ENCODE data around the gene MEAK7.
"Not testable (repeated sequence)": the region's sequence is repeated elsewhere in the genome, so short reads cannot be mapped to it uniquely, and the experiment has no call there.

MEAK7 gene

GRCh38 chr16:84532855-84533486 is 28.5 kb upstream of the MEAK7 start:
- DNase-seq (ENCODE audit: low read depth): no peak

DNA sequence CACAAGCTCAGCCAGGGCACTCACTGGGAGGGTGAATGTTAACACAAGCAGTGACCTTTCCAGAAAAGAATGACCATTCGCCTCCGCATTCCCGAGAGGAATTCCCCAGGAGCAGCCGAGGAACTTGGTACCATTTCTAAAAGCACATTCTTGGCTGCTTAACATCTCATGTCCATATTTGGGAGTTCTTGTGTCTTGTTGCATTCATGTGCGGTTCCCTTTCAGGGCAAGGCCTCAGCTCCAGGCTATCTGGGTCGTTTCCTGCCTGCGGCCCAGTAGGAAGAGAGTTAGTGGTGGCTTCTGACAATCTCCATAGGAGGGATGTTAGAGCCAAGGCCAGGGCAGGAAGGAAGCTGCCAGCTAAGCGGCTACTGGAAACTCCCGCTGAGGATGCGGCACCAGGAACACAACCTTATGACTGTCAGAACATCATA is 27.8 kb upstream of the MEAK7 start:
- peak; percentile 99 for DNase-seq (ENCODE audit: low read depth)

DNA sequence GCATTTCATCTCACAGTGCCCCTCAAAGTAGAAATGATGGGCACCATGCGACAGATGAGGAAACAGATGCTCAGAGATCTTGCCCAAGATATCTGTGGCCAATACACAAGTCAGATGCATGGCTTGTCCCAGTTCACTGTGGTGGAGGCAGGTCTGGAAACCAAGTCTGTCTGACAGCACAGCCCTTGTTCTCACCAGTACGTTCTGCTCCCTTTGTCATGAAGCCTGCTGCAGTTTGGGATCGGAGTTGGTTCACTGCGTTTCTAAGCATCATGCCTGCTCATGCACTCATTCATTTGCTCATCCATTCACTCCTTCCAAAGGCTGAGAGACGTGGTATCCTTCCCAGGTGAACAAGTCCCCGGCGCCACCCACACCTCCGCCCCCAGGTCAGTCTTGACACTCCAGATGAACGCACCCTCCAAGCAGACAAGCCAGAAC is 27.2 kb upstream of the MEAK7 start:
- no peak for DNase-seq (ENCODE audit: low read depth)

DNA sequence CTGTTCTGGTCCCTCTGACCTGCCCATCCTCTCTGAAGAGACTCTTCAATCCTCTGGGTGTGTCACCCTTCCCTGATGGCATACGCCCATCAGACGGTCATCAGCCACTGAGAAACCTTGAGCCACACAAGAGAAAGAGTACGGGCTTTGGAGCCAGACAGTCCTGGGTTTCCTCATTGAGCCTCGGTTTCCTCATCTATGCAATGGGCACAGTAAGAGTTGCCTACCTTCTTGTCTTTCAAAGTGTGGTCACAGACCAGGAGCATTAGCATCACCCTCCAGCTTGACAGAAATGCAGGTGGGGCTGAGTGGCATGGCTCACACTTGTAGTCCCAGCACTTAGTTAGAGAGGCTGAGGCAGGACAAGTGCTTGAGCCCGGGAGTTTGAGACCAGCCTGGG is 26.1 kb upstream of the MEAK7 start:
- DNase-seq (ENCODE audit: low read depth): no peak

DNA sequence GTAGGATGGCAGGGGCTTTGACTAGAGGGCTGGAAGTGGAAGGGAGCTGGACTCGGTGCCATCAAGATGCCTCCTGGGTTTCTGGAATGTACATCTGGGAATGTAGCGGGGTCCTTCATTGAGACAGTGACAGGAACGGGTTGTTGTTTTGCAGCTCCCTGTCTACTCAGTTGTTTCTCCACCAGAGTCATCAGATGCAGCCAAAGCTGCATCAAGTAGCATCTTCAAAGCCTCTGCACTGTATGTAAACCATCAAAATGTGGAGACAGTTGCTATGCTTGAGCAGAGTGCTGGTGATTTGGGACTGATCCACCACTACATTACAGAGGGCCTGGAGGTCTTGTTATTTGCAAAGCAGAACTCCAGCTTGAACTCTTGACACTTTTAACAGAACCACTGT is 25.1 kb upstream of the MEAK7 start:
- no peak for DNase-seq (ENCODE audit: low read depth)

DNA sequence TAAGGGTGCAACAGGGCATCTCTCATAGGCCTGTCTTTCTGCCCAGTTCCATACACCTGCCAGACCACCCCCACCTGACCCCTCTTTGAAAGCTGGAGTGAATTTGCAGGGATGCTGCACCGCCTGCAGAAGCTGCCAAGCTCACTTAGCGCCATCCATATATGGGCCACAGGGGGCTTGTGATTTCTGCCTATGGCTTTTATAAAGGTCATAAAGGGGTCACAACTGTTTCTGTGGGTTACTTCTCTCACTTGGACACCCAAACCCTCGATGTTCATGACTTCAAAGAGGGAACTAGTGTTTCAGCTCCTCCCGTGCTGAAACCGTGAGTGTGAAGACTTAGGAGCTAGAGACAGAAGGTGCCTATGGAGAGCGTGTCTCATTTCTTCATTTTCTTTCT is 23.9 kb upstream of the MEAK7 start:
- no peak for DNase-seq (ENCODE audit: low read depth)

DNA sequence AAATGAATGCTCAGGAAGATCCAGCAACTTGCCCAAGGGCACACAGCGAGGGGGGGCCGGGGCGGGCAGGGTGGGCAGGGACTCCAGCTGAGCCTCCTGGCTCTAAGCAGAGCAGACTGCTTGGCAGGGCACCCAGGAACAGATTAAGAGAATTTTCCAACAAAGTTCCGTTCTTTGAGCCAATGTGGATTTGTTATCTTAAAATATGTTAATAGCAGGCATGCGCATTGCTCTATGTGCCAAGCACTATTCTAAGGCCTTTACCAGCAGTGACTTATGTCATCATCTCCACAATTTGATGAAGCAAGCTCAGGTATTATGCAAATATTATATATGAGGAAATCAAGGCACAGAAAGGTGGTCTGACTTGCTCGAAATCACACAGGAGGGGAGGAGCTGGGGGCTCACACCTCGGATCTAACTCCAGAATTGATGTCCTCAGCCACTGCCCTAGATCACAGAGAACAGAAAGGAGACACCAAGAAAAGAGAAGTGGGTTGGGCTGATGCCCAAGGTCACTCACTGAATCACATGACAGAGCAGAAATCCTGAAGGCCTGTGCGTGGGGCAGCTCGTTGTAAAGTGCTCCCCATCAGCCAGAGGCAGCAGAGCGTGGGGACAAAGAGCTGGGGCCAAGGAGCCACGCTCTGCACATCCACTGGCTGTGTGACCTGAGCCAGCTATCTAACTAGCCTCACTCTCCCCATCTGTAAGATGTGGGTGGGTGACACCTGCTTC is 23.2 kb upstream of the MEAK7 start:
- no peak for DNase-seq (ENCODE audit: low read depth)

GRCh38 chr16:84526794-84527531 is 22.5 kb upstream of the MEAK7 start:
- no peak for DNase-seq (ENCODE audit: low read depth)

DNA sequence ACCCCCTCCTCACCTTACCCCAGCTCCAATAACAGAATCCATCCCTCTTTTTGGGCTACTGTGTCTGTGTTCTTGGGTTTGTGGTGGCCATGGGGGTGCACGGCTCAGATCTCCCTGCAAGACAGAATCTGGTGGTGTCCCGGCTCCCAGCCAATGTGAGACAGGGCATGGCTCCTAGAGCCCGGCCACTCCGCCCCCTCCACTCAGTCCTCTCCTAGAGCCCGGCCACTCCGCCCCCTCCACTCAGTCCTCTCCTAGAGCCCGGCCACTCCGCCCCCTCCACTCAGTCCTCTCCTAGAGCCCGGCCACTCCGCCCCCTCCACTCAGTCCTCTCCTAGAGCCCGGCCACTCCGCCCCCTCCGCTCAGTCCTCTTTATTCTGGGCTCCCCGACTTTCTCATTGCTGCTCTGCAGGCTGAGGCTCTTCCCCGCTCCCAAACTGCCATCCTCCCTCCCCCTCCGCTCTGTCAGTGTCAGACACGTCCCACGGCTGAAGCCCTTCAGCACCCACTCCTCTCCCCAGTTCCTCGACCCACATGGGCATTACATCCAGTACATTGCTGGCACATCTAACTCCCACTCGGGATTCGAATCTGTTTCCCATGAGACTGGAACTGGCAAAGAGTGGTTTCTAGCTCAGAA is 20.6 kb upstream of the MEAK7 start:
- DNase-seq (ENCODE audit: low read depth): not testable (repeated sequence)

DNA sequence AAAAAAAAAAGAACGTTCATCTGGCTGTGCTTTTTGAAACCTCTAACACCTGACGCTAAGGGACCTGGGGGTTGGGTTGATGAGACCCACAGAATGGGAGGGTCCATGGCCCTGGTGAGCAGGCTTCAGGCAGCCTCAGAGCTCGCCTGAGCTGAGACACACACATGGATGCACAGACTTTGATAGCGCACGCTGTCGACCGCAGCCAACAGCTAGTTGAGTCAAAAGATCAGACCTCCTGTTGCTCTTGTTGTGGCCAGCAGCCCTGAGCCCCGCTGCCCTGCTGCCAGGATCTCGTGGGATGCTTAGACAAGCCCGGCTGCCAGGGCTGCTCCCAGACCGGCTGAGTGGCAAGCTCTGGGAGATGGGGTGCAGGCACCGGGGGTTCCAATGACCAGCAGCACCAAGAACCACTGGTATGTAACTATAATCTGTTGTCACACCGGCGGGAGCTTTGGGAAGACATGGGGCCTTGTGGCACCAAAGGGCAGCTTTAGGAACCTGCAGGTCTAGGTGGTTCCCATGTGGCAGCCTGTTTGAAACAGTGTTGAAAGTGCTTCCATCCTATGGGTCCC is 20.0 kb upstream of the MEAK7 start:
- no peak for DNase-seq (ENCODE audit: low read depth)

GRCh38 chr16:84521497-84521770 is 17.0 kb upstream of the MEAK7 start:
- DNase-seq (ENCODE audit: low read depth): no peak

GRCh38 chr16:84520725-84521496 is 16.5 kb upstream of the MEAK7 start:
- no peak for DNase-seq (ENCODE audit: low read depth)

DNA sequence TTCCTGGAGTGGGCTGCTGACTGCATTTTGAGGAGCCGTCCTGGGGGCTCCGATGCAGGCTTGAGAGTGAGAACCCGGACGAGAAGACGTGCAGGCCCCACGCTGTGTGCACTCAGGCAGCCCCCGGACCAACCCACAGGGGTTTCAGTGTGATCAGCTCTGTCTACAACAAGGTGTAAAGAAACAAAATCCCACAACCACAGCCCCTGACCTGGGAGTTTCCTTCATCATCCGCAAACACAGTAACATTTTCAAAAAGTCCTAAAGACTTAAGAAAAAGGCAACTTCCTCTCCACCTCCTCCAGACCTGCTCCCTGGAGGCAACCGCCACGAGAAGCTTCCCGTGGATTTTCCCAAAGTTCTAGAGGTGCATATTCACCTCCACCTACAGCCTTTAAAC is 15.4 kb upstream of the MEAK7 start:
- DNase-seq (ENCODE audit: low read depth): no peak

- no peak for DNase-seq (ENCODE audit: low read depth)
These were observed 14.4 kb upstream of the MEAK7 start for GRCh38 chr16:84518804-84519341.

DNA sequence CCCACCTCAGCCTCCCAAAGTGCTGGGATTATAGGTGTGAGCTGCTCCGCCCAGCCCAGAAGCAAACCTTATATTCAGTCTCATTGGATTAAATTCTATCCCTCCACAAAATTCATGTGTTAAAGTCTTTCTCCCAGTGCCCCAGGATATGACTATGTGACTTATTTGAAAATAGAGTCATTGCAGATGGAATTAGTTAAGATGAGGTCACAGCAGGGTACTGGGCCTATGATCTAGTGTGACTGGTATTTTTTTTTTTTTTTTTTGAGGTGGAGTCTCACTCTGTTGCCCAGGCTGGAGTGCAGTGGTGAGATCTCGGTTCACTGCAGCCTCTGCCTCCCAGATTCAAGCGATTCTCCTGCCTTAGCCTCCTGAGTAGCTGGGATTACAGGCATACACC is 13.8 kb upstream of the MEAK7 start:
- not testable (repeated sequence) for DNase-seq (ENCODE audit: low read depth)

GRCh38 chr16:84517366-84517765 is 12.9 kb upstream of the MEAK7 start:
- DNase-seq (ENCODE audit: low read depth): no peak

GRCh38 chr16:84514874-84515835 is 10.7 kb upstream of the MEAK7 start:
- DNase-seq (ENCODE audit: low read depth): no peak

DNA sequence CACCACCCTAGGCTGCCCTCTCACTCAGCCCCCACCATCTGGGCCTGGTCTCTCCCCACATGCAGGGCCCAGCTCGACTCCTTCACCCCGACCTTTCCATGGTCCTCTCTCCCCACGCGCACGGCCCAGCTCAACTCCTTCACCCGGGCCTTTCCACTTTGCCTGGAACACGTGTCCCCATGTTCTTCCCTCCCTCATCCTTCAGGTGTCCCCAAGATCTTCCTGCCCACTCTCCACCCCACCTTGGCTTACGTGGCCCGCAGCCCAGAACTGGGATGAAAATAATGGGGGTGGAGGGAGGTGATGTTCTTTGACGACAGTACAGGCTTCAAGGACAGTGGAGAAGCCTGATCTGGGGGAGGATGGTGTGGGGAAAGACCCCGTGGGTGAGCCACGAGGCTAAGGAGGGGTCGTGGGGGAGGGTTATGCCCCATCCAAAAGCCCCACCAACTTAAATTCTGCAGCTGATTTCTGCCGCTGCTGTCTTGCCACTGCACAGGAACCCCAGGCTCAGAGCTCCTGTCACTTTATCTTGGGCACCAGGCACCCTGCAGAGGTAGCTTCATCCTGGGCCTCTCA is 9.9 kb upstream of the MEAK7 start:
- no peak for DNase-seq (ENCODE audit: low read depth)

DNA sequence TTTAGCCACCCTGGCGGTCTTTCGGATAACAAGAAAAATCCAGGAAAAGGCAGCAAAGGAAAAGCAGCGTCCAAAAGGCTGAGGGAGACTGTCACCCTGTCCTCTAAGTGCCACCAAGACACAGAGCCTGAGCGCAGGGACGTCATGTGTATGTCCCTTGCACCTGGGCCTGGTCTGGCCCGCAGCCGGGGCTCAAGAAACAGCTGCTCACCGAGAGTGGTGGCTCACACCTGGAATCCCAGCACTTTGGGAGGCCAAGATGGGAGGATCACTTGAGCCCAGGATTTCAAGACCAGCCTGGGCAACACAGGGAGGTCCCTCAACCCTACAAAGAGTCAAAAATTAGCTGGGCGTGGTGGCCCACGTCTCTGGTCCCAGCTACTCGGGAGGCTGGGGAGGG is 9.2 kb upstream of the MEAK7 start:
- DNase-seq (ENCODE audit: low read depth): no peak

DNA sequence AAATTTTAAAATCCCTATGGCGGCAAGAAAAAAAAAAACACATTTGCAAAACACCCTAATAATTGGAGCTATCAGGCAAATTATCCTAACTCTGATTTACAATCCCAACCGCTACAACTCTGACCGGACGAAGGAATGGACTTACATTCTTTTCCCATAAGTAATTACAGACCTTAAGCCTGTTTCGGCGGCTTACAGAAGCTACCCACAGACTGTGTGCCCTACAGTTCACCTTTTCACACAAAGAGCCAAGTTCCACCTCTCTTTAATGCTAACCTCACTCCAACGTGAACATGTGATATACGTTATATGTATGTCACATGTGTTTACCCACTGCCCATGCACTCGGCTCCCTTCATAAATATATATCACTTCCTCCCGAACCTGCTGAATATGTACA is 8.7 kb upstream of the MEAK7 start:
- DNase-seq (ENCODE audit: low read depth): no peak
